Neutrophil (primary cell): ENCODE data around the gene DMKN.

Experiments
- H3K27ac ChIP-seq: fragments of 200-600 bp; sonication (generic); 2 replicates; pipeline ENCODE4 v1.5.1; 2016; ENCODE audit warnings: mild to moderate bottlenecking, moderate library complexity
- H3K27me3 ChIP-seq: fragments of 200-600 bp; sonication (generic); 2 replicates; pipeline ENCODE4 v1.6.0; 2016; ENCODE audit warnings: mild to moderate bottlenecking
- H3K36me3 ChIP-seq: fragments of 200-600 bp; sonication (generic); 2 replicates; pipeline ENCODE4 v1.5.1; 2017
- H3K4me1 ChIP-seq, 2 experiments: fragments of 200-600 bp in 1 of 2; sonication (generic) in 1 of 2; 1 replicate in 1 of 2; 2 replicates in 1 of 2; pipeline versions ENCODE4 v1.5.1 to v1.6.1; 2013 to 2016; ENCODE audit warnings: low read depth in 1 of 2, low read length in 1 of 2, mild to moderate bottlenecking in 1 of 2, moderate library complexity in 1 of 2; ENCODE audit not compliant: control insufficient read depth in 1 of 2, insufficient read depth in 1 of 2
- H3K4me3 ChIP-seq, 2 experiments: fragments of 200-600 bp in 1 of 2; sonication (generic) in 1 of 2; 1 replicate in 1 of 2; 2 replicates in 1 of 2; pipeline ENCODE4 v1.5.1; 2013 to 2016; ENCODE audit warnings: low read depth in 1 of 2, low read length in 1 of 2, mild to moderate bottlenecking in 1 of 2, moderate library complexity in 1 of 2
- H3K9me3 ChIP-seq: fragments of 200-600 bp; sonication (generic); 2 replicates; pipeline ENCODE4 v1.5.1; 2016
- CTCF ChIP-seq: fragments of 200-600 bp; sonication (generic); IDR thresholded peaks from 2 replicates; pipeline ENCODE4 v1.5.1; 2016; ENCODE audit warnings: antibody characterized with exemption

The DMKN gene

DNA sequence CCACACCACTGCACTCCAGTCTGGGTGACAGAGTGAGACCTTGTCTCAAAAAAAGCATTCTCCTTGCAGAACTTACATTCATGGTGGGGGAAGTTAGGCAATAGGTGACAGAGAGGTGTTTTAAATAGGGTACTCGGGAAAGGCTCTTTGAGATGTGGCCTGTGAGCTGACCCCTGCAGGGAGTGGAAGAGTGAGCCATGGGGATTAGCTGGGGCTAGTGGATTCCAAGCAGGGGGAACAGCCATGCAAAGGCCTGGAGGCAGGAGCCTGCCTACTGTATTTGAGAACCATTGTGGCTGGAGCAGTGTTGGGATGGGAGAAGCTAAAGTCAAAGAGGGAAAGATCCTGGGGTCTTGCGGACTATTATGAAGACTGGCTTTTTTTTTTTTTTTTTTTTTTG is 3.9 kb upstream of the DMKN start:
- no peaks in the 10 kb centered on the region for H3K36me3 ChIP-seq
- no peaks in the 10 kb centered on the region for H3K9me3 ChIP-seq
- no peaks in the 10 kb centered on the region for H3K4me1 ChIP-seq

DNA sequence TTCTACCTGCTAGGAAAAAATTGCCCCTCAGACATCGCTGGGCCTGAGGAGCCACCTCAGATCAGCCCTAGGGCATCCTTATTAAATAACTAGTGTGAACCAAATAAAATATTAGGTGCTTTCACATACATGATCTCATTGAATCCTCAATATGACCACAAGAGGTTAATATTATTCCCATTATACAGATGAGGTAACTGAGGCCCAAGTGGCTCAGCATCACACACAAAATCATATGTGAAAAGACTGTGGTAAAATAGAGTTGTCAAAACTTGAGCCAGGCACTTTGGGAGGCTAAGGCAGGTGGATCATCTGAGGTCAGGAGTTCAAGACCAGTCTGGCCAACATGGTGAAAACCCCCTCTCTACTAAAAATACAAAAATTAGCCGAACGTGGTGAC is 2.9 kb upstream of the DMKN start:
- Histone ChIP-seq H3K9me3 (no peaks in the 10 kb centered on the region), H3K27ac (no peak overlapping the region), H3K27me3 (peaks cover 37% of the 10 kb centered on the region), H3K36me3 (no peaks in the 10 kb centered on the region), H3K4me3 (no peak overlapping the region), H3K4me1 (no peaks in the 10 kb centered on the region)
- TF ChIP-seq CTCF, result no peak

More for the DNA sequence above, 3.9 kb upstream of the DMKN start:
- Histone ChIP-seq H3K27me3 (peaks cover 27% of the 10 kb centered on the region), H3K4me3 (no peak overlapping the region), H3K27ac (no peak overlapping the region)
- TF ChIP-seq CTCF, result no peak

DNA sequence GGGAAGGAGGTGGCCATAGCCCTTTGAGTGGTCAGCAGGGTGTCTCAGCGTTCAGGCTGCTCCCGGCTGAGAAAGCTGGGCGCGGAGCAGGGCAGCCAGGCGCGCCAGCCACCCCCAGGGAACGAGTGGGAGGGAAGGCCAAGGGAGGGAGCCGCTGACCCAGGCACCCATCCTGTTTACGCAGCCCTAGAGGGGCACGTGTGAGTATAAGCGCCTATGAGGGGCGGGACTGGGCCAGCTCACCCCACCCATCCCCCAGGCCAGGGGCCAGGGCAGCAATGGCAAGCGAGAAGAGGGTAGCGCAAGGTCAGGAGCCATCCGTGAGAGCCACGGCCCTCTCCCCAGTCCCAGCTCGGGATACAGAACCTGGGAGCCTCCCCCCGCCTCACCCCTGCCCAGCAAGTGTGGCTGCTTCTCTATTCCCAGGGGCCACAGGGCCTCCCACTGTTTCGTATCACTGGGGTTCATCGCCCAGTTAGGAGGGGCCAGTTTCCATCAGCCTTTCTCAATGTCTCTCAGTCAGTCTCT is 897 bp upstream of the DMKN start:
- no peak overlapping the region for H3K27ac ChIP-seq
- H3K9me3 ChIP-seq, result no peaks in the 10 kb centered on the region
- peaks cover 56% of the 10 kb centered on the region for H3K27me3 ChIP-seq
- H3K4me1 ChIP-seq, result peaks cover 0 to 5% of the 10 kb centered on the region in 2 experiments
- TF ChIP-seq CTCF, result no peak
- no peak overlapping the region for H3K4me3 ChIP-seq
- H3K36me3 ChIP-seq, result no peaks in the 10 kb centered on the region

DNA sequence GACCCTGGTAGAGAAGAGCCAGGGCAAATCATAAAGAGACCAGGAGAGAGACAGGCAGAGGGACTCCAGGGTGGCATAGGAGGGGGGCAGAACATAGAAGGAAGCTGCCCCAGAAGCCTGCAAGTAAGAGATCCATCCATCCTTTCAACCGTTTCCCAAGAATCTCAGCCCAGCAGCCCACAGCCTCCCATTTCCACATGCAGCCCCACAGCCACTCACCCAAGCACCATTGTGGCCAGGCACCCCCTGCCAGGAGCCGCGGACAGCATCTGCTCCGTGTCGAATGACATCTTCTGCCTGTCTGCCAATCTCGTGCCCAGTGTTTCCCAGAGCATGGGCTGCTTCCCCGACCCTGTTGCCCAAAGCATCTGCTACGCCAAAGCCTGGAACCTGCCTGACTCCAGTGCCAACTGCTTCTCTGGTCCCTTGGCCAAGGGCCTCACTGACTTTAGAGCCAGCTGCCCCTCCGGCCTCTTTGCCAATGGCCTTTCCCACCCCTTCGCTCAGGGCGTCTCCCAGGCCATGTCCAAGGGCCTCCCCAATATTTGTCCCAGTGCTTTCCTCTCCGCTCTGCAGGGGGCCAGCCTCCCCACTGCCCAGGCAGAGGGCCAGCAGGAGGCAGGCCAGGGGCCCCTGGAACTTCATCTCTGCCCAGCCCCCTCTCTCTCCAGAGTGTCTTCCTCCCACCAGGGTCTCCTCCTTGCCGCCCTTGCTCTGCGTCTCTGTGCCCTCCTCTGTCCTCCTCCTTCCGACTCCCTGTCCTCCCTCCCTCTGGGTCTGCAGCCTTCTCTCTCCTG is 420 bp downstream of the DMKN start:
- no peaks in the 10 kb centered on the region for H3K36me3 ChIP-seq
- no peaks in the 10 kb centered on the region for H3K9me3 ChIP-seq
- no peak overlapping the region for H3K27ac ChIP-seq
- no peak for TF ChIP-seq CTCF
- peaks cover 0 to 5% of the 10 kb centered on the region in 2 experiments for H3K4me1 ChIP-seq
- H3K4me3 ChIP-seq, result no peak overlapping the region
- H3K27me3 ChIP-seq, result peaks cover 70% of the 10 kb centered on the region

DNA sequence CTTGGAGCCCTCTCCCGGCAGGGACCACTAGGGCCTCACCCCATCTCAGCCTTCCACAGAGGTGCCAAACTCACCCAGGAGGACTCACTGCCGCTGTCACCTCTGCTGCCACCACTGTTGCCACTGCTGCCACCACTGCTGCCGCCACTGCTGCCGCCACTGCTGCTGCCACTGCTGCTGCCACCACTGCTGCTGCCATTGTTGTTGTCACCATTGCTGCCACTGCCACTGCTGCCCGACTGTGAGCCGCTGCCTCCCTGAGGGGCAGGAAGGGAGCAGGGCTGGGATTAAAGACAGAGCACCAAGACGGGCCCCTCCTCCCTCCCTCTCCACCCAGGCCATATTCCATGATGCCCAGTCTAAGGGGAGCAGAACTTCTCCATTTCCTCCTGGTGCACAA is 2.1 kb downstream of the DMKN start:
- no peak overlapping the region for H3K4me3 ChIP-seq
- H3K36me3 ChIP-seq, result no peaks in the 10 kb centered on the region
- TF ChIP-seq CTCF, result no peak
- H3K27me3 ChIP-seq, result peaks cover 86% of the 10 kb centered on the region
- no peaks in the 10 kb centered on the region for H3K9me3 ChIP-seq
- H3K27ac ChIP-seq, result no peak overlapping the region
- peaks cover 0 to 5% of the 10 kb centered on the region in 2 experiments for H3K4me1 ChIP-seq
